ENCODE results near the gene PPP1R16B. TPM values are rescaled to one million over a fixed set of nuclear protein-coding genes. Genes with fewer than 3 reads are reported as not detected.

The PPP1R16B gene
- total and polyA plus RNA-seq, 10 of the 15 experiments (the other 5 are each of a cell fraction or from before 2014, with no cell fraction given), result 13.4 to 90.2 (median 66.7) TPM

DNA sequence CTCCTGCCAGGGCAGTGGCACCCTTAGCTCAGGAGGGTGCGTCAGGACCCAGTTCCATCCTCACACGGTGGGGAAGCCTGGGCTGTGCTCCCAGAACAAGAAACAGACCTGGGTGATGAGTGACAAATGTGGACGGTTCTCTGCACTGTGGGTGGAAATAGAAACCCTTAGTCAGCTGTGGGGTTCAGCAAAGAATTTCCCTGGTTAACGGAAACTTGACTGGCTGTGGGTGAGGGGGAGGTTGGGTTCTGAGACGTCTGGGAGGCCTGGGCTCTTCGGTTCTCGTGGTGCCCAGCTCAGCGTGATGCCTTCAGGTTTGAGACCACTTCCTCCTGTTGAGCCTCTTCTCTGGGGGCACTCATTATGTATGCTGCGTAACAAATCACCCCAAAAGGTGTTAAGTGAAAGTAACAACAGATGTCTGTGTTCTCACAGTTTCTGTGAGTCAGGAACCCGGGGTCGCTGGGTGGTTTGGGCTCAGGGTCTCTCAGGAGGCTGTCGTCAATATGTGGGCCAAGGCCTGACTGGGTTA is 67.6 kb downstream of the PPP1R16B start (continued):
- peak; percentile 90 for TF ChIP-seq POU2F2 (IDR thresholded peaks at IDR 0.05; ENCODE audit: borderline replicate concordance, low read depth, low read length)
- TF ChIP-seq ETV6 (conservative IDR thresholded peaks at IDR 0.05 in 1 of 2, IDR thresholded peaks at IDR 0.05 in 1 of 2; ENCODE audit: borderline replicate concordance in 1 of 2, low read depth in 1 of 2), result peak in 1 of 2 experiments; percentile 97; a peak in 2 of 4 replicates
- peak; percentile 87 for TF ChIP-seq CREM (IDR thresholded peaks at IDR 0.05; ENCODE audit: low read depth)
- peak; percentile 94 for TF ChIP-seq KLF5 (IDR thresholded peaks at IDR 0.05; ENCODE audit: partially characterized antibody)
- peak; percentile 97 for TF ChIP-seq MTA2 (IDR thresholded peaks at IDR 0.05; ENCODE audit: low read depth)
- TF ChIP-seq, protein P1, sequence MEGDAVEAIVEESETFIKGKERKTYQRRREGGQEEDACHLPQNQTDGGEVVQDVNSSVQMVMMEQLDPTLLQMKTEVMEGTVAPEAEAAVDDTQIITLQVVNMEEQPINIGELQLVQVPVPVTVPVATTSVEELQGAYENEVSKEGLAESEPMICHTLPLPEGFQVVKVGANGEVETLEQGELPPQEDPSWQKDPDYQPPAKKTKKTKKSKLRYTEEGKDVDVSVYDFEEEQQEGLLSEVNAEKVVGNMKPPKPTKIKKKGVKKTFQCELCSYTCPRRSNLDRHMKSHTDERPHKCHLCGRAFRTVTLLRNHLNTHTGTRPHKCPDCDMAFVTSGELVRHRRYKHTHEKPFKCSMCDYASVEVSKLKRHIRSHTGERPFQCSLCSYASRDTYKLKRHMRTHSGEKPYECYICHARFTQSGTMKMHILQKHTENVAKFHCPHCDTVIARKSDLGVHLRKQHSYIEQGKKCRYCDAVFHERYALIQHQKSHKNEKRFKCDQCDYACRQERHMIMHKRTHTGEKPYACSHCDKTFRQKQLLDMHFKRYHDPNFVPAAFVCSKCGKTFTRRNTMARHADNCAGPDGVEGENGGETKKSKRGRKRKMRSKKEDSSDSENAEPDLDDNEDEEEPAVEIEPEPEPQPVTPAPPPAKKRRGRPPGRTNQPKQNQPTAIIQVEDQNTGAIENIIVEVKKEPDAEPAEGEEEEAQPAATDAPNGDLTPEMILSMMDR (IDR thresholded peaks at IDR 0.05 in 2 of 3, conservative IDR thresholded peaks at IDR 0.05 in 1 of 3; ENCODE audit: control insufficient read depth in 2 of 3, extremely low read depth in 1 of 3, insufficient read depth in 1 of 3, low read depth in 3 of 3, low read length in 3 of 3), result no peak
- TF ChIP-seq BRCA1 (IDR thresholded peaks at IDR 0.05; ENCODE audit: low read depth, low read length), result no peak
- TF ChIP-seq MEF2A (IDR thresholded peaks at IDR 0.05; ENCODE audit: insufficient read depth, low read depth, low read length), result peak; percentile 87
- TF ChIP-seq, protein P2, sequence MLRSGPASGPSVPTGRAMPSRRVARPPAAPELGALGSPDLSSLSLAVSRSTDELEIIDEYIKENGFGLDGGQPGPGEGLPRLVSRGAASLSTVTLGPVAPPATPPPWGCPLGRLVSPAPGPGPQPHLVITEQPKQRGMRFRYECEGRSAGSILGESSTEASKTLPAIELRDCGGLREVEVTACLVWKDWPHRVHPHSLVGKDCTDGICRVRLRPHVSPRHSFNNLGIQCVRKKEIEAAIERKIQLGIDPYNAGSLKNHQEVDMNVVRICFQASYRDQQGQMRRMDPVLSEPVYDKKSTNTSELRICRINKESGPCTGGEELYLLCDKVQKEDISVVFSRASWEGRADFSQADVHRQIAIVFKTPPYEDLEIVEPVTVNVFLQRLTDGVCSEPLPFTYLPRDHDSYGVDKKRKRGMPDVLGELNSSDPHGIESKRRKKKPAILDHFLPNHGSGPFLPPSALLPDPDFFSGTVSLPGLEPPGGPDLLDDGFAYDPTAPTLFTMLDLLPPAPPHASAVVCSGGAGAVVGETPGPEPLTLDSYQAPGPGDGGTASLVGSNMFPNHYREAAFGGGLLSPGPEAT (IDR thresholded peaks at IDR 0.05; ENCODE audit: low read depth), result peak; percentile 94
- peak; percentile 97 for TF ChIP-seq MTA3 (IDR thresholded peaks at IDR 0.05; ENCODE audit: borderline replicate concordance, low read length)
- TF ChIP-seq, protein P3, sequence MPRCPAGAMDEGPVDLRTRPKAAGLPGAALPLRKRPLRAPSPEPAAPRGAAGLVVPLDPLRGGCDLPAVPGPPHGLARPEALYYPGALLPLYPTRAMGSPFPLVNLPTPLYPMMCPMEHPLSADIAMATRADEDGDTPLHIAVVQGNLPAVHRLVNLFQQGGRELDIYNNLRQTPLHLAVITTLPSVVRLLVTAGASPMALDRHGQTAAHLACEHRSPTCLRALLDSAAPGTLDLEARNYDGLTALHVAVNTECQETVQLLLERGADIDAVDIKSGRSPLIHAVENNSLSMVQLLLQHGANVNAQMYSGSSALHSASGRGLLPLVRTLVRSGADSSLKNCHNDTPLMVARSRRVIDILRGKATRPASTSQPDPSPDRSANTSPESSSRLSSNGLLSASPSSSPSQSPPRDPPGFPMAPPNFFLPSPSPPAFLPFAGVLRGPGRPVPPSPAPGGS (IDR thresholded peaks at IDR 0.05; ENCODE audit: borderline replicate concordance, insufficient read depth, low read depth, low read length, poor library complexity, severe bottlenecking), result peak; percentile 93
- TF ChIP-seq, protein P4, sequence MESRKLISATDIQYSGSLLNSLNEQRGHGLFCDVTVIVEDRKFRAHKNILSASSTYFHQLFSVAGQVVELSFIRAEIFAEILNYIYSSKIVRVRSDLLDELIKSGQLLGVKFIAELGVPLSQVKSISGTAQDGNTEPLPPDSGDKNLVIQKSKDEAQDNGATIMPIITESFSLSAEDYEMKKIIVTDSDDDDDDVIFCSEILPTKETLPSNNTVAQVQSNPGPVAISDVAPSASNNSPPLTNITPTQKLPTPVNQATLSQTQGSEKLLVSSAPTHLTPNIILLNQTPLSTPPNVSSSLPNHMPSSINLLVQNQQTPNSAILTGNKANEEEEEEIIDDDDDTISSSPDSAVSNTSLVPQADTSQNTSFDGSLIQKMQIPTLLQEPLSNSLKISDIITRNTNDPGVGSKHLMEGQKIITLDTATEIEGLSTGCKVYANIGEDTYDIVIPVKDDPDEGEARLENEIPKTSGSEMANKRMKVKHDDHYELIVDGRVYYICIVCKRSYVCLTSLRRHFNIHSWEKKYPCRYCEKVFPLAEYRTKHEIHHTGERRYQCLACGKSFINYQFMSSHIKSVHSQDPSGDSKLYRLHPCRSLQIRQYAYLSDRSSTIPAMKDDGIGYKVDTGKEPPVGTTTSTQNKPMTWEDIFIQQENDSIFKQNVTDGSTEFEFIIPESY (IDR thresholded peaks at IDR 0.05), result no peak
- TF ChIP-seq ZNF207 (IDR thresholded peaks at IDR 0.05; ENCODE audit: borderline replicate concordance), result no peak
- TF ChIP-seq RFX5 (IDR thresholded peaks at IDR 0.05; ENCODE audit: low read depth, low read length), result 0 out of 2 replicates have a peak, but pooled peaks have one; percentile 37
- no peak for TF ChIP-seq NR2C2 (IDR thresholded peaks at IDR 0.05; ENCODE audit: borderline replicate concordance, control insufficient read depth, insufficient read length, low read depth)
- TF ChIP-seq TCF12 (IDR thresholded peaks at IDR 0.05; ENCODE audit: low read depth, low read length), result peak; percentile 86
- TF ChIP-seq MEF2B (IDR thresholded peaks at IDR 0.05; ENCODE audit: partially characterized antibody, poor library complexity, severe bottlenecking), result peak; percentile 93
- no peak for TF ChIP-seq ZNF622 (IDR thresholded peaks at IDR 0.05)
- TF ChIP-seq NFIC (IDR thresholded peaks at IDR 0.05; ENCODE audit: low read depth, low read length), result peak; percentile 89

All from GM12878 (cell line).